PC-9 (cell line): ENCODE data around the gene SLC39A10. TPM values are rescaled to one million over a fixed set of nuclear protein-coding genes. Genes with fewer than 3 reads are reported as not detected.

Experiments
- BruUV-seq: library from RNA; stranded (reverse); fragments of 400-500 nt; replicated peaks from 2 replicates; lab custom pipeline; 2021; lab: Mats Ljungman, UMichigan
- CTCF ChIA-PET: fragments of 300-600 bp; sonication (Branson Sonifier 250); formaldehyde crosslinking; loops from one replicate; lab custom pipeline; 2022; ENCODE audit warnings: antibody characterized with exemption; lab: Charles Lee
- POLR2A ChIA-PET: fragments of 300-600 bp; sonication (Branson Sonifier 250); formaldehyde crosslinking; loops from one replicate; lab custom pipeline; 2022; ENCODE audit warnings: antibody characterized with exemption; ENCODE audit not compliant: unreplicated experiment; lab: Charles Lee
- DNase-seq, 2 experiments: peaks; one replicate each; pipeline versions ENCODE4 v3.0.0 to v3.0.0-alpha.2; 2015 to 2022; ENCODE audit warnings: mixed read lengths in 1 of 2
- H2AFZ ChIP-seq: fragments of 200-600 bp; sonication (generic); 2 replicates; pipeline ENCODE4 v1.8.1; 2017; ENCODE audit warnings: antibody characterized with exemption
- H3F3A ChIP-seq: fragments of 200-600 bp; sonication (generic); 2 replicates; pipeline ENCODE4 v1.8.1; 2017; ENCODE audit warnings: antibody characterized with exemption, mild to moderate bottlenecking, low read depth; ENCODE audit not compliant: insufficient read depth
- H3K27ac ChIP-seq: fragments of 200-600 bp; sonication (generic); 2 replicates; pipeline ENCODE4 v1.6.1; 2016; ENCODE audit warnings: mixed run types
- H3K27me3 ChIP-seq: fragments of 200-600 bp; sonication (generic); 2 replicates; pipeline ENCODE4 v1.6.1; 2016; ENCODE audit warnings: low read depth, mixed run types; ENCODE audit not compliant: insufficient read depth
- H3K36me3 ChIP-seq: fragments of 200-600 bp; sonication (generic); 2 replicates; pipeline ENCODE4 v1.6.1; 2016; ENCODE audit warnings: low read depth, mixed run types
- H3K4me1 ChIP-seq: fragments of 200-600 bp; sonication (generic); replicated peaks from 2 replicates; pipeline ENCODE4 v1.6.1; 2016; ENCODE audit warnings: mixed run types; ENCODE audit not compliant: insufficient read depth
- H3K4me2 ChIP-seq: fragments of 200-600 bp; sonication (generic); 2 replicates; pipeline ENCODE4 v1.6.1; 2017; ENCODE audit warnings: mixed run types
- H3K4me3 ChIP-seq: fragments of 200-600 bp; sonication (generic); 2 replicates; pipeline ENCODE4 v1.6.1; 2016; ENCODE audit warnings: mixed run types
- H3K79me2 ChIP-seq: fragments of 200-600 bp; sonication (generic); 2 replicates; pipeline ENCODE4 v1.6.1; 2017; ENCODE audit warnings: low read depth, mixed run types
- H3K9me2 ChIP-seq: fragments of 200-600 bp; sonication (generic); 2 replicates; pipeline ENCODE4 v1.8.1; 2017; ENCODE audit warnings: mild to moderate bottlenecking; ENCODE audit not compliant: insufficient read depth
- H3K9me3 ChIP-seq: fragments of 200-600 bp; sonication (generic); 2 replicates; pipeline ENCODE4 v1.8.1; 2016; ENCODE audit warnings: low read depth; ENCODE audit not compliant: insufficient read depth
- H4K20me1 ChIP-seq: fragments of 200-600 bp; sonication (generic); 2 replicates; pipeline ENCODE4 v1.8.1; 2017; ENCODE audit not compliant: insufficient read depth
- EZH2 ChIP-seq: fragments of 200-600 bp; sonication (generic); IDR thresholded peaks from 2 replicates; pipeline ENCODE4 v1.8.0; 2017; ENCODE audit warnings: antibody characterized with exemption, low read depth
- intact Hi-C: fragments of 100-400 bp; cut with micrococcal nuclease; formaldehyde crosslinking; loops from one replicate; pipeline ENCODE4 v1.10.0; 2022; ENCODE audit not compliant: unreplicated experiment
- total RNA-seq: library from RNA; stranded (reverse); gene quantifications from 2 replicates; pipeline ENCODE4 v1.2.3, GENCODE V29; 2021
- TF ChIP-seq, protein P1 (sequence below): fragments of 200-600 bp; sonication (generic); conservative IDR thresholded peaks from 2 replicates; pipeline ENCODE4 v1.6.1; 2017; ENCODE audit warnings: mixed run types, antibody characterized with exemption, mild to moderate bottlenecking, moderate library complexity

SLC39A10 gene
- total RNA-seq, 1 experiment from 2014 or later = 43.7 TPM

DNA sequence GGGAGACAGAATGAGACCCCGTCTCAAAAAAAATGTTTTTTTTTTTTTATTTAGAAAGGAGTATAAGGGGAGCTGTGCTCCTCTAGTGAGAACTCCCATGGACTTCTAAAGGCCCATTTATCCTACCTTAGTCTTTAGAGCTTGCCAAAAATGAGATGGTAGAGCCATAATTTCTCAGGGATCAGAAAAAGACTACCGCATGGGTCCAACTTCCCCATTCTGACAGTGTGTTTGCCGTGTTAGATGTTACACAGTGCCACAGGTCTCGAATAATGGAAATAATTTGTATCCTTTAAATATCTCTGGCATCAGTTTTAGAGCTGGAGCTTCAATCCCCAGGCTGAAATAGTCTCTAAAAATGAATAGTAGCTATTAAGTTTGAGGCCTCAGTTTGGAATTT lies 6.0 kb upstream of the SLC39A10 start:
- Histone ChIP-seq H3K27me3 (no peaks in the 10 kb centered on the region), H3K27ac (no peak overlapping the region), H4K20me1 (no peaks in the 10 kb centered on the region), H3K36me3 (no peaks in the 10 kb centered on the region), H2AFZ (no peak overlapping the region), H3K4me2 (no peak overlapping the region), H3K79me2 (no peaks in the 10 kb centered on the region), H3K4me1 (no peaks in the 10 kb centered on the region), H3K9me2 (no peaks in the 10 kb centered on the region), H3K9me3 (no peaks in the 10 kb centered on the region), H3K4me3 (no peak overlapping the region), H3F3A (no peaks in the 10 kb centered on the region)
- no TSS peak for BruUV-seq
- intact Hi-C loops = loop anchor here (10.0 kb wide), 1 partner anchor 236 kb away; no protein-coding TSS in a partner anchor
- ChIA-PET CTCF (no interaction called here), POLR2A (no interaction called here)
- TF ChIP-seq, protein P1, sequence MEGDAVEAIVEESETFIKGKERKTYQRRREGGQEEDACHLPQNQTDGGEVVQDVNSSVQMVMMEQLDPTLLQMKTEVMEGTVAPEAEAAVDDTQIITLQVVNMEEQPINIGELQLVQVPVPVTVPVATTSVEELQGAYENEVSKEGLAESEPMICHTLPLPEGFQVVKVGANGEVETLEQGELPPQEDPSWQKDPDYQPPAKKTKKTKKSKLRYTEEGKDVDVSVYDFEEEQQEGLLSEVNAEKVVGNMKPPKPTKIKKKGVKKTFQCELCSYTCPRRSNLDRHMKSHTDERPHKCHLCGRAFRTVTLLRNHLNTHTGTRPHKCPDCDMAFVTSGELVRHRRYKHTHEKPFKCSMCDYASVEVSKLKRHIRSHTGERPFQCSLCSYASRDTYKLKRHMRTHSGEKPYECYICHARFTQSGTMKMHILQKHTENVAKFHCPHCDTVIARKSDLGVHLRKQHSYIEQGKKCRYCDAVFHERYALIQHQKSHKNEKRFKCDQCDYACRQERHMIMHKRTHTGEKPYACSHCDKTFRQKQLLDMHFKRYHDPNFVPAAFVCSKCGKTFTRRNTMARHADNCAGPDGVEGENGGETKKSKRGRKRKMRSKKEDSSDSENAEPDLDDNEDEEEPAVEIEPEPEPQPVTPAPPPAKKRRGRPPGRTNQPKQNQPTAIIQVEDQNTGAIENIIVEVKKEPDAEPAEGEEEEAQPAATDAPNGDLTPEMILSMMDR = no peak
- no peak for TF ChIP-seq EZH2
- no peak for DNase-seq

DNA sequence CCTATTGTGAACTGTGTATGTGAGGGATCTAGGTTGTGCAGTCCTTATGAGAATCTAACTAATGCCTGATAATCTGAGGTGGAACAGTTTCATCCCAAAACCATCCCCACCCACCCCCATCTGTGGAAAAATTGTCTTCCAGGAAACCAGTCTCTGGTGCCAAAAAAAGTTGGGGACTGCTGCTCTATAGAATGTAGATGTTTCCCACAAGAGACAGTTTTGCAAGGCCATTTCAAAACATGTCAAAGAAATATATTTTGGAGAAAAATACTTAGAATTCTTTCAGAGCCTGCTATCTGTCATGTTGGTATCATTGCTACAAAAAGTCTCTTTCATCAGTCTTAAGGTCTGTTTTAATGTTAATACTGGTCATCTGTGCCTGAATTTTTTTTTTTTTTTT lies 4.1 kb upstream of the SLC39A10 start:
- Histone ChIP-seq H3K79me2 (peaks cover 3% of the 10 kb centered on the region), H3K9me3 (no peaks in the 10 kb centered on the region), H3F3A (no peaks in the 10 kb centered on the region), H3K9me2 (no peaks in the 10 kb centered on the region), H3K4me2 (no peak overlapping the region), H3K27ac (no peak overlapping the region), H4K20me1 (no peaks in the 10 kb centered on the region), H3K36me3 (no peaks in the 10 kb centered on the region), H3K4me3 (no peak overlapping the region), H3K4me1 (no peaks in the 10 kb centered on the region), H2AFZ (no peak overlapping the region), H3K27me3 (no peaks in the 10 kb centered on the region)
- DNase-seq = no peak
- intact Hi-C loops = loop anchor here (10.0 kb wide), 1 partner anchor 238 kb away; no protein-coding TSS in a partner anchor
- no TSS peak for BruUV-seq
- TF ChIP-seq EZH2 = no peak
- TF ChIP-seq, protein P1 = no peak
- POLR2A ChIA-PET = no interaction called here
- CTCF ChIA-PET = no interaction called here

DNA sequence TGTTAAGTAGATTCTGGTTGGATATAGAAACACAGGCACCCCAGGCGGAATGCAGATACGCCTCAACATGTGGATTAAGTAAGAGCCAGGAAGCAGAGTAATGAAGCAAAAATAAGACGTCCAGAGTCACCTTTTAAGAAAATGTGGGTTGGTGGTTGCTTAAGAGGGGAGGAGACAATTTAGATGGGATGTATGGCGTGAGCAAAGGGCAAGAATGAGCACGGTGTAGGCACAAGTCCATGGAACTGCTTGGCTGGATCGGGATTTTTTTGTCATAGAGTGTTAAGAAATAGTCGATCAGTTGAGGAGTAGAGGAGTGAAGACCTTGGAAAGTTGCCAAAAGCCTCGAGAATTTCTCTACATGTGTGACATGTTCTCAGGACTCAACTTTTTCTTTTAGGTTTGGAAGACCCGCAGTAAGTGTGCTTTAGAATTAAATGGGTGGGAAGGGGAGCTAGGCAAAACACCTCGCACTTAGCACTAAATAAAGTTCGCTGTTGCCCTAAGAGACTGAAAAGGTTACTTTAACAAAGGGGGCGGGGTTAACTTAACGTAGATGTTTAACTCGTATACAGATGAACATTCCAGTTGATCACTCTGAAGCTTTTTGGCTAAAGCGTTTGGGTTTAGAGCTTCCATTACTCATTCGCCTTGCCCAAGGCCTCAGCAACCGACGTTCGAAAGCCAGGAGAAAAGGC lies 716 bp upstream of the SLC39A10 start:
- DNase-seq = no peak
- H3K9me3 ChIP-seq = no peaks in the 10 kb centered on the region
- TSS peak; percentile 75 for BruUV-seq
- ChIA-PET CTCF (interaction anchor here (0.7 to 1.3 kb wide), 6 partner anchors 44 to 122 kb away, joined by 3 to 12 read pairs (median 7); no protein-coding TSS in a partner anchor), POLR2A (interaction anchor here (0.6 to 1.4 kb wide), 7 partner anchors 9 to 231 kb away, joined by 3 to 21 read pairs (median 4); no protein-coding TSS in a partner anchor)
- peak overlapping the region; percentile 55 for H3K4me3 ChIP-seq
- no peaks in the 10 kb centered on the region for H3K9me2 ChIP-seq
- intact Hi-C loops = loop anchor here (2.0 to 10.0 kb wide), 4 partner anchors 80 to 242 kb away; no protein-coding TSS in a partner anchor
- H3K79me2 ChIP-seq = peaks cover 32% of the 10 kb centered on the region
- H3K4me1 ChIP-seq = peaks cover 13% of the 10 kb centered on the region
- TF ChIP-seq EZH2 = no peak
- TF ChIP-seq, protein P1 = no peak
- H3K36me3 ChIP-seq = no peaks in the 10 kb centered on the region
- H3F3A ChIP-seq = peaks cover 9% of the 10 kb centered on the region; the same call in 1 of the 2 replicates
- no peak overlapping the region for H3K27ac ChIP-seq
- H3K4me2 ChIP-seq = peak overlapping the region; percentile 67
- H3K27me3 ChIP-seq = no peaks in the 10 kb centered on the region
- H2AFZ ChIP-seq = peak overlapping the region; percentile 77
- H4K20me1 ChIP-seq = peaks cover 4% of the 10 kb centered on the region
